ENCODE data around the gene MEAK7. TPM values are rescaled to one million over a fixed set of nuclear protein-coding genes. Genes with fewer than 3 reads are reported as not detected.

Gene MEAK7
- total RNA-seq, 6 experiments from 2014 or later = 45.6 to 57.3 (median 50.8) TPM

DNA sequence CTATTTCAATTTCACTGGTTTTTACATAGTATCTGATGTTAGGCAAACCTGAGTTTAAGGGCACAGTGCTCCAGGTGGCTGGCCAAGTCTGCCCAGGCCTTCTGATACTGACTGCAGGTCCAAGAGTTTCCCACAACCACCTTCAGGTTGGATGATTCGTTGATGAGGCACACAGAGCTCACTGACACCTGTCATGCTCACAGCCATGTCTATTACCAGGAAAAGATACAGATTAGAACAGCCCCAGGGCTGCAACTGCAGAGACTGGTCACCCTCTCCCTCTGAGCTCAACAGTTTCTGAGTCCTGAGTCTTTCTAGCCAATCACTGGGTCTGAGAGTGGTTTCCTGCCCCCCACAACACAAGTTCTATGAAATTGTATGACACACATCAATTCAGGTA lies 37.2 kb downstream of the MEAK7 start:
- no peak overlapping the region for H3K4me3 Mint-ChIP-seq
- H3K27me3 Mint-ChIP-seq (ENCODE audit: insufficient read depth) = no peaks in the 10 kb centered on the region
- DNase-seq = no peak
- no peak overlapping the region; the same call in 1 of the 2 replicates for H3K27ac Mint-ChIP-seq
- peaks cover 60% of the 10 kb centered on the region for H3K36me3 Mint-ChIP-seq (ENCODE audit: low read depth)
- H3K4me1 Mint-ChIP-seq (ENCODE audit: low read depth) = no peaks in the 10 kb centered on the region
- H3K9me3 Mint-ChIP-seq = peaks cover 15% of the 10 kb centered on the region
- no peak for TF ChIP-seq CTCF (IDR thresholded peaks at IDR 0.05)

DNA sequence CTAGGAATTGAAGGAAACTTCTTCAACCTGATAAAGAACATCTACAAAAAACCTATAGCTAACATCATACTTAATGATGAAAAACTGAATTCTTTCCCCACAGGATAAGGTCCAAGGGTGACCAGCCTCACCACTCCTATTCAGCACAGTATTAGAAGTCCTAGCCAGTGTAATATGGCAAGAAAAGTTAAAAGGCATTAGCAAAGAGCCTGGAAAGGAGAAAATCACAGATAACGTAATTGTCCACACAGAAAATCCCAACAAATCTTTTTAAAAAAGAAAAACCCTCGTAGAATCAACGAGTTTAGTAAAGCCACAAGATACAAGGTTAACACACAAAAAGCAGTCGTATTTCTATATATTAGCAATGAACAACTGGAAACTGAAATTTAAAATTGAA lies 37.8 kb downstream of the MEAK7 start:
- Mint-ChIP-seq H3K4me1 (ENCODE audit: low read depth) (no peaks in the 10 kb centered on the region), H3K4me3 (no peak overlapping the region), H3K27me3 (ENCODE audit: insufficient read depth) (no peaks in the 10 kb centered on the region), H3K27ac (no peak overlapping the region), H3K36me3 (ENCODE audit: low read depth) (peaks cover 56% of the 10 kb centered on the region), H3K9me3 (peaks cover 15% of the 10 kb centered on the region)
- TF ChIP-seq CTCF (IDR thresholded peaks at IDR 0.05) = no peak
- no peak for DNase-seq

- Mint-ChIP-seq H3K36me3 (ENCODE audit: low read depth) (peaks cover 63% of the 10 kb centered on the region), H3K27me3 (ENCODE audit: insufficient read depth) (no peaks in the 10 kb centered on the region; the same call in 1 of the 2 replicates), H3K27ac (no peak overlapping the region), H3K4me3 (no peak overlapping the region), H3K4me1 (ENCODE audit: low read depth) (no peaks in the 10 kb centered on the region), H3K9me3 (peaks cover 15% of the 10 kb centered on the region)
- TF ChIP-seq CTCF (IDR thresholded peaks at IDR 0.05) = no peak; the same call in 1 of the 2 replicates
- no peak for DNase-seq
Observed at GRCh38 chr16:84465154-84465553, 39.3 kb downstream of the MEAK7 start.

- Mint-ChIP-seq H3K27me3 (ENCODE audit: insufficient read depth) (no peaks in the 10 kb centered on the region; the same call in 1 of the 2 replicates), H3K36me3 (ENCODE audit: low read depth) (peaks cover 71% of the 10 kb centered on the region)
Observed at GRCh38 chr16:84464116-84464515, 40.3 kb downstream of the MEAK7 start.

GRCh38 chr16:84463221-84463620 lies 41.2 kb downstream of the MEAK7 start:
- DNase-seq = no peak
- H3K4me3 Mint-ChIP-seq = no peak overlapping the region
- no peaks in the 10 kb centered on the region for H3K4me1 Mint-ChIP-seq (ENCODE audit: low read depth)
- no peak for TF ChIP-seq CTCF (IDR thresholded peaks at IDR 0.05)
- H3K36me3 Mint-ChIP-seq (ENCODE audit: low read depth) = peaks cover 74% of the 10 kb centered on the region
- no peak overlapping the region for H3K27ac Mint-ChIP-seq
- H3K9me3 Mint-ChIP-seq = peaks cover 20% of the 10 kb centered on the region
- no peaks in the 10 kb centered on the region; the same call in 1 of the 2 replicates for H3K27me3 Mint-ChIP-seq (ENCODE audit: insufficient read depth)

More at GRCh38 chr16:84464116-84464515, 40.3 kb downstream of the MEAK7 start:
- H3K27ac Mint-ChIP-seq = no peak overlapping the region
- peaks cover 17% of the 10 kb centered on the region for H3K9me3 Mint-ChIP-seq
- H3K4me3 Mint-ChIP-seq = no peak overlapping the region
- no peak for TF ChIP-seq CTCF (IDR thresholded peaks at IDR 0.05)
- H3K4me1 Mint-ChIP-seq (ENCODE audit: low read depth) = no peaks in the 10 kb centered on the region
- no peak for DNase-seq
